ENCODE measurements around the gene KCNJ14. TPM values are rescaled to one million over a fixed set of nuclear protein-coding genes. Genes with fewer than 3 reads are reported as not detected.

Gene KCNJ14
- total RNA-seq, 1 experiment from 2014 or later: 0.48 TPM

GRCh38 chr19:48445256-48445605 is 10.1 kb upstream of the KCNJ14 start:
- peak; percentile 91 for DNase-seq (ENCODE audit: low read depth)

GRCh38 chr19:48445606-48446481 is 9.5 kb upstream of the KCNJ14 start, which contains the start of gene GRWD1:
TSS of gene GRWD1 (plus strand) at chr19:48445983. CDS start at chr19:48446006, 23 bp downstream.
- peak; percentile 95 for DNase-seq (ENCODE audit: low read depth)

GRCh38 chr19:48446579-48446978 is 8.8 kb upstream of the KCNJ14 start:
- no peak for DNase-seq (ENCODE audit: low read depth)

GRCh38 chr19:48448563-48448962 is 6.8 kb upstream of the KCNJ14 start:
- DNase-seq (ENCODE audit: low read depth): no peak

GRCh38 chr19:48450441-48450840 is 4.9 kb upstream of the KCNJ14 start:
- no peak for DNase-seq (ENCODE audit: low read depth)

GRCh38 chr19:48450863-48451262 is 4.5 kb upstream of the KCNJ14 start:
- no peak for DNase-seq (ENCODE audit: low read depth)

GRCh38 chr19:48451624-48452023 is 3.8 kb upstream of the KCNJ14 start:
- DNase-seq (ENCODE audit: low read depth): no peak

GRCh38 chr19:48452289-48453190 is 2.8 kb upstream of the KCNJ14 start:
- no peak for DNase-seq (ENCODE audit: low read depth)

- DNase-seq (ENCODE audit: low read depth): no peak
Observed at GRCh38 chr19:48454150-48454730, 1.1 kb upstream of the KCNJ14 start.

GRCh38 chr19:48455908-48456562 is 661 bp downstream of the KCNJ14 start:
- no peak for DNase-seq (ENCODE audit: low read depth)

GRCh38 chr19:48456864-48457263 is 1.5 kb downstream of the KCNJ14 start:
- no peak for DNase-seq (ENCODE audit: low read depth)

GRCh38 chr19:48458016-48458415 is 2.6 kb downstream of the KCNJ14 start:
- no peak for DNase-seq (ENCODE audit: low read depth)

GRCh38 chr19:48461651-48461981 is 6.2 kb downstream of the KCNJ14 start:
- DNase-seq (ENCODE audit: low read depth): no peak

GRCh38 chr19:48461982-48462655 is 6.7 kb downstream of the KCNJ14 start:
- DNase-seq (ENCODE audit: low read depth): no peak

- no peak for DNase-seq (ENCODE audit: low read depth)
Observed at GRCh38 chr19:48465215-48465614, 9.8 kb downstream of the KCNJ14 start.

- peak; percentile 72 for DNase-seq (ENCODE audit: low read depth)
Observed at GRCh38 chr19:48466561-48467325, 11.4 kb downstream of the KCNJ14 start.

GRCh38 chr19:48468772-48469288 is 13.5 kb downstream of the KCNJ14 start:
- peak; percentile 100 for DNase-seq (ENCODE audit: low read depth)

- peak; percentile 84 for DNase-seq (ENCODE audit: low read depth)
Observed at GRCh38 chr19:48469289-48469881, 14.0 kb downstream of the KCNJ14 start, which contains the start of gene CYTH2. TSS of gene CYTH2 (plus strand) at chr19:48469369. CDS start at chr19:48469508, 139 bp downstream.

- DNase-seq (ENCODE audit: low read depth): no peak
Observed at GRCh38 chr19:48469934-48470680, 14.7 kb downstream of the KCNJ14 start.
